Stimulated activated CD8-positive, alpha-beta memory T cell treated with anti-CD3 and anti-CD28 coated beads, Interleukin-7, amount 100 ng/mL, for 4 hours (primary cell): Measurements from ENCODE around the gene AHCY.
"Not testable (repeated sequence)": the region's sequence is repeated elsewhere in the genome, so short reads cannot be mapped to it uniquely, and the experiment has no call there.

Experiments
- DNase-seq, 2 donors: peaks; one replicate each; pipeline ENCODE4 v3.0.0-alpha.2; 2020; ENCODE audit warnings: low read depth in 2 of 2

The AHCY gene

GRCh38 chr20:34256629-34257124 lies 46.5 kb downstream of the AHCY start:
- DNase-seq, result no peak

DNA sequence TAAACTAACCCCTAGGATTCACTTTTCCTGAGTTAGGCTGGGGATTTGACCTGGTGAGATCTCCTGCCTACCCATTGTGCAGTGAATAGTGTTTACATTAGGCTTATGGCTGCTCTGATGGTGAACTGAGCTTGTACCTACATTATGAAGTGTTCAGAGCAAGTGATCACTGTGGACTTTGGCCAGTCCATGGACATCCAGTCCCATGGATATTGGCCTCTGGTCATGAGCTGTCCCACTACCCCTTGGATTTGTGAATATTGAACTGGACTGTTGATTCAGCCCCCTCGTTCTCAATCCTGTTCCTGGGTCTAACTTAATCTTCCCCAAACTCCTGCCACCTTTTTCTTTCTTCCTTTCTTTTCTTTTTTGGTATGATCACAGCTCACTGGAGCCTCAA lies 48.2 kb downstream of the AHCY start:
- DNase-seq, result no peak

DNA sequence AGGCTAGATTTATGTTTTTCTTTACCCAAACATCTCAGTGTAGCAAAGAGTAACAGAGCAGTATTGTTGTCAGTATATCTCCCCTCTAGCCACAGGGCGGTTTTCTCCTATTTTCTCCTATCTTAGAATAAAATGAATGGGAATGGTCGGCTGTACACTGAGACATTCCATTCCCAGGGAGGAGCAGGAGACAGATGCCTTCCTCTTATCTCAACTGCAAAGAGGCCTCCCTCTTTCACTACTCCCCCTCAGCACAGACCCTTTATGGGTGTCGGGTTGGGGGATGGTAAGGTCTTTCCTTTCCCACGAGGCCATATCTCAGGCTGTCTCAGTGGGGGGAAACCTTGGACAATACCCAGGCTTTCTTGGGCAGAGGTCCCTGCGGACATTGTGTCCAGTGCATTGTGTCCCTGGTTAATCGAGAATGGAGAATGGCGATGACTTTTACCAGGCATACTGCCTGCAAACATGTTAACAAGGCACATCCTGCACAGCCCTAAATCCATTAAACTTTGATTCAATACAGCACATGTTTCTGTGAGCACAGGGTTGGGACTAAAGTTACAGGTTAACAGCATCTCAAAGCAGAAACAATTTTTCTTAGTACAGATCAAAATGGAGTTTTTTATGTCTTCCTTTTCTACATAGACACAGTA lies 50.6 kb downstream of the AHCY start:
- DNase-seq, result not testable (repeated sequence)

DNA sequence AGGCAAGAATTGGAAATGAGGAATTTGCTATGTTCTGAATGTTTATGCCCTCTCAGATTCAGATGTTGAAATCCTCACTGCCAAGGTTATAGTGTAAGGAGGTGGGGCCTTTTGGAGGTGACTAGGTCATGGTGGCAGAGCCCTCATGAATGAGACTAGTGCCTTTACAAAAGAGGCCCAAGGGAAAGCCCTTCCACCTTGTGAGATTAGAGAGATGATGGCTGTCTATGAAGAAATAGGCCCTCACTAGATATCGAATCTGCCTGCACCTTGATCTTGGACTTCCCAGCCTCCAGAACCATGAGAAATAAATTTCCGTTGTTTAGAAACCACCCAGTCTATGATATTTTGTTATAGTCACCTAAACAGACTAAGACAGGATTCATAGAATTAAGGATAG lies 51.5 kb downstream of the AHCY start:
- no peak for DNase-seq

DNA sequence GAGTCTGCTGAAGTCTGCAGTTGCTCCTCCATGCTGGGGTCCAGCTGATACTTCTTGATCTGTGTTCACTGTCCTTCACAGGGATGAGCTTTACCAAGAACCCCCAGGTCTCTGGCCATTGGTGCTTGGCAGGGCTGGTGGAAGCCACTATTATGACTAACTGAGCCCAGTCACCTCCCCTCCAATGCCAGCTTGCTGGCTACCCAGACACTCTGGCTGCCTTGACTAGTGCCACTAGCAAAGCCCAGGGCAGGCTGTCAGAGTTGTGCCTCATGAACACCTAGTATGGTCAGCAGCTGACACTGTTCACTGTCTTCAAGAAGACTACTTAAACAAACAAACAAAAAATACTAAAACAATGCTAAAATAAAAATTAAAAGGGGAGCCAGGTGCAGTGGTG lies 53.1 kb downstream of the AHCY start:
- DNase-seq, result no peak

- DNase-seq, result no peak
Measured at GRCh38 chr20:34249291-34249690, 53.9 kb downstream of the AHCY start.

- no peak for DNase-seq
Measured at GRCh38 chr20:34246126-34246626, 57.0 kb downstream of the AHCY start.

GRCh38 chr20:34243377-34243776 lies 59.8 kb downstream of the AHCY start:
- no peak for DNase-seq

GRCh38 chr20:34242879-34243278 lies 60.3 kb downstream of the AHCY start:
- DNase-seq, result no peak

- DNase-seq, result not testable (repeated sequence)
Measured at GRCh38 chr20:34242015-34242414, 61.1 kb downstream of the AHCY start.

GRCh38 chr20:34240693-34241615 lies 62.2 kb downstream of the AHCY start, which contains the start of gene ASIP:
Gene ASIP (plus strand): TSS chr20:34241423. CDS start chr20:34260375, 18,952 bp downstream.
- no peak for DNase-seq

DNA sequence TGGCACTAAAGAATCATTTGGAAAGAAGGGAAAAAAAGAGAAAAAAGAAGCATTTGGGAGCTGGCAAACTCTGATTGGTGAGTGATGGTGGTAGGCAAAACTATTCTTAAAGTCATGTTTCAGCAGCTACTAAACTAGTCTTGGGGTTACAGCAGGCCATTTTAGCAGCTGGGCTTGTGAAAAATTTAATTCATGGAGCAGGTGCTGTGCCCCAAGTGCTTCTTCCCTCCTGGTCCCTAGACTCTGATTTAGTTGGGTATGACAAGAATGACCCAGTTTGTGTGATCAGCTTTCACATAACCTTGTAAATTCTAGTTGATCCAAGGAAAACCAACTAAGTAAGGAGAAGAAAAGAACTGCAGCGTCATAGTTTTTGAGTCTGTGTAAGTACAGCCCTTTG lies 63.0 kb downstream of the AHCY start:
- DNase-seq, result no peak

DNA sequence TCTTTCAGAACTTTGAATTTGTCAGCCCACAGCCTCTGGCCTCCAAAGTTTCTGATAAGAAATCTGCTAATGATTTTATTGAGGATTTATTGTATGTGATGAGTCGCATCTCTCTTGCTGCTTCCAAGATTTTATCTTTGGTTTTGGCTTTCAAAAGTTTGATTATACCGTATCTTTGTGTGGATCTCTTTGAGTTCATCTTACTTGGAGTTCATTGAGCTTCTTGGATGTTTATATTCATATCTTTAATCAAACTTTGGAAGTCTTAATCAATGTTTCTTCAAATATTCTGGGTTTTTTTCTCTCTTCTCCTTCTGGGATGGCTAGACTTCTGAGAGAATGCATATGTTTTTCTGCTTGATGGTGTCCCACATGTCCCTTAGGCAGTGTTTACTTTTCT lies 65.2 kb downstream of the AHCY start:
- no peak for DNase-seq

- no peak for DNase-seq
Measured at GRCh38 chr20:34235875-34236274, 67.3 kb downstream of the AHCY start.

- DNase-seq, result no peak
Measured at GRCh38 chr20:34233687-34234086, 69.5 kb downstream of the AHCY start.

- DNase-seq, result no peak
Measured at GRCh38 chr20:34232494-34233087, 70.6 kb downstream of the AHCY start.

DNA sequence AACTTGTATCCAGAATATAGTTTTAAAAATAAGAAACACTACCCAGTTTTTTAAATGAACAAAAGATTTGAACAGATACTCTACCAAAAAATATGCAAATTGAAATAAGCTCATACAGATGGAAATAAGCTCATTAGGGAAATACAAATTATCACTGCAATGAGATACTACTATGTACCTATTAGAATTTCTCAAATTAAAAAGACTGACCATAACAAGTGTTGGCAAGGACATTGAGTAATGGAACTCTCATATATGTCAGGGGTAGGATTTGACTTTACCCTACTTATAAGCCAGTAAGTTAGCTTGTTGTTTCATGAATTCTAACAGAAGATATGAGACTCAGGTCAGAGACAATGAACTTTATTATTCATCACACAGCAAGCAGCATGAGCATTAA lies 71.5 kb downstream of the AHCY start:
- DNase-seq, result no peak
